GM23338 (cell line): ENCODE data around the gene TEKT3. TPM values are rescaled to one million over a fixed set of nuclear protein-coding genes. Genes with fewer than 3 reads are reported as not detected.

Experiments used
- ATAC-seq: fragments of 200-7000 bp; cut with Tn5 transposase; 3 replicates; pipeline ENCODE4 v1.9.1; 2020
- DNase-seq: peaks from one replicate; pipeline ENCODE4 v3.0.0-alpha.2; 2015; ENCODE audit warnings: low spot score
- H2AFZ ChIP-seq: fragments of 200-600 bp; sonication (generic); 2 replicates; pipeline ENCODE4 v1.8.0; 2016; ENCODE audit warnings: antibody characterized with exemption, mild to moderate bottlenecking, moderate library complexity
- H3F3A ChIP-seq: fragments of 200-600 bp; sonication (generic); replicated peaks from 2 replicates; pipeline ENCODE4 v1.8.0; 2017; ENCODE audit warnings: antibody characterized with exemption, mixed run types, low read depth
- H3K27ac ChIP-seq: fragments of 200-600 bp; sonication (generic); 2 replicates; pipeline ENCODE4 v1.6.1; 2016; ENCODE audit warnings: low read depth
- H3K27me3 ChIP-seq: fragments of 200-600 bp; sonication (generic); 2 replicates; pipeline ENCODE4 v1.8.0; 2016; ENCODE audit warnings: mild to moderate bottlenecking, mixed run types, moderate library complexity; ENCODE audit not compliant: insufficient read depth
- H3K36me3 ChIP-seq: fragments of 200-600 bp; sonication (generic); 2 replicates; pipeline ENCODE4 v1.8.0; 2016; ENCODE audit warnings: mild to moderate bottlenecking; ENCODE audit not compliant: insufficient read depth
- H3K4me1 ChIP-seq: fragments of 200-600 bp; sonication (generic); 2 replicates; pipeline ENCODE4 v1.8.0; 2016; ENCODE audit warnings: mild to moderate bottlenecking, moderate library complexity; ENCODE audit not compliant: insufficient read depth
- H3K4me2 ChIP-seq: fragments of 200-600 bp; sonication (generic); 2 replicates; pipeline ENCODE4 v1.7.1; 2017; ENCODE audit warnings: mixed run types
- H3K4me3 ChIP-seq: fragments of 200-600 bp; sonication (generic); 2 replicates; pipeline ENCODE4 v1.6.1; 2016; ENCODE audit warnings: mixed run types
- H3K79me2 ChIP-seq: fragments of 200-600 bp; sonication (generic); replicated peaks from 2 replicates; pipeline ENCODE4 v1.8.0; 2017; ENCODE audit warnings: mild to moderate bottlenecking; ENCODE audit not compliant: insufficient read depth
- H3K9me2 ChIP-seq: fragments of 200-600 bp; sonication (generic); 2 replicates; pipeline ENCODE4 v1.8.0; 2017; ENCODE audit not compliant: insufficient read depth
- H4K20me1 ChIP-seq: fragments of 200-600 bp; sonication (generic); replicated peaks from 2 replicates; pipeline ENCODE4 v1.8.0; 2017; ENCODE audit warnings: mild to moderate bottlenecking; ENCODE audit not compliant: insufficient read depth
- H3K27ac Mint-ChIP-seq: 2 replicates; pipeline ENCODE4 v1.8.0; 2020; ENCODE audit warnings: inconsistent platforms, mild to moderate bottlenecking, moderate library complexity, mixed read lengths
- H3K27me3 Mint-ChIP-seq: 3 replicates; pipeline ENCODE4 v1.8.0; 2022; ENCODE audit warnings: low read depth, mild to moderate bottlenecking, moderate library complexity, mixed read lengths, inconsistent platforms; ENCODE audit not compliant: insufficient read depth, poor library complexity
- H3K36me3 Mint-ChIP-seq: 3 replicates; pipeline ENCODE4 v1.8.0; 2021; ENCODE audit warnings: low read depth, mild to moderate bottlenecking, inconsistent platforms, moderate library complexity, mixed read lengths
- H3K4me1 Mint-ChIP-seq: 3 replicates; pipeline ENCODE4 v1.8.0; 2020; ENCODE audit warnings: mild to moderate bottlenecking, inconsistent platforms, mixed read lengths
- H3K4me3 Mint-ChIP-seq: 3 replicates; pipeline ENCODE4 v1.8.0; 2021; ENCODE audit warnings: moderate library complexity, mild to moderate bottlenecking, inconsistent platforms, mixed read lengths
- H3K9me3 Mint-ChIP-seq: 3 replicates; pipeline ENCODE4 v1.8.0; 2020; ENCODE audit warnings: moderate library complexity, mild to moderate bottlenecking, inconsistent platforms, mixed read lengths
- CREB1 ChIP-seq: fragments of 250-450 bp; sonication (Bioruptor Pico); IDR thresholded peaks from 2 replicates; pipeline ENCODE4 v1.5.0; 2020; ENCODE audit warnings: low read depth, mild to moderate bottlenecking, moderate library complexity
- EZH2 ChIP-seq: fragments of 200-600 bp; sonication (generic); IDR thresholded peaks from one replicate; pipeline ENCODE4 v1.8.0; 2017; ENCODE audit warnings: antibody characterized with exemption, mild to moderate bottlenecking, low read depth; ENCODE audit not compliant: unreplicated experiment
- EZH2phosphoT487 ChIP-seq: fragments of 200-600 bp; sonication (generic); IDR thresholded peaks from one replicate; pipeline ENCODE4 v1.8.1; 2018; ENCODE audit warnings: antibody characterized with exemption; ENCODE audit not compliant: unreplicated experiment
- JUNB ChIP-seq: IDR thresholded peaks from one replicate; pipeline ENCODE4 v1.6.1; 2016; ENCODE audit warnings: antibody characterized with exemption; ENCODE audit not compliant: unreplicated experiment
- NANOG ChIP-seq: IDR thresholded peaks from 2 replicates; pipeline ENCODE4 v1.6.1; 2016; ENCODE audit warnings: antibody characterized with exemption, borderline replicate concordance
- POLR2AphosphoS5 ChIP-seq: IDR thresholded peaks from 2 replicates; pipeline ENCODE4 v1.6.1; 2016; ENCODE audit warnings: antibody characterized with exemption, low read depth
- REST ChIP-seq: IDR thresholded peaks from one replicate; pipeline ENCODE4 v1.6.1; 2018; ENCODE audit warnings: antibody characterized with exemption; ENCODE audit not compliant: unreplicated experiment
- STAT1 ChIP-seq: IDR thresholded peaks from one replicate; pipeline ENCODE4 v1.6.1; 2016; ENCODE audit warnings: antibody characterized with exemption; ENCODE audit not compliant: unreplicated experiment
- ZNF114 ChIP-seq: fragments of 250-450 bp; sonication (Bioruptor Pico); IDR thresholded peaks from 2 replicates; pipeline ENCODE4 v1.5.0; 2020; ENCODE audit warnings: mild to moderate bottlenecking, moderate library complexity
- ZNF331 ChIP-seq: fragments of 250-450 bp; sonication (Bioruptor Pico); IDR thresholded peaks from 2 replicates; pipeline ENCODE4 v1.5.0; 2020; ENCODE audit warnings: low read depth, mild to moderate bottlenecking, moderate library complexity
- polyA plus RNA-seq: library from polyadenylated mRNA; unstranded; fragments of >200 nt; fragmentation: Nextera tagmentation; extraction: Ambion mirVana; gene quantifications from 2 replicates; pipeline ENCODE4 v1.2.1, GENCODE V29; 2016
- total RNA-seq: library from RNA; depleted of rRNA; stranded (reverse); fragments of >200 nt; shearing (Covaris generic); gene quantifications from 2 replicates; pipeline ENCODE4 v1.2.3, GENCODE V29; 2014
- TF ChIP-seq, protein P1 (sequence below): IDR thresholded peaks from 2 replicates; pipeline ENCODE4 v1.6.1; 2016; ENCODE audit warnings: antibody characterized with exemption
- TF ChIP-seq, protein P2 (sequence below), 2 experiments: fragments of 200-600 bp in 1 of 2; sonication (generic) in 1 of 2; conservative IDR thresholded peaks; 2 replicates each; pipeline versions ENCODE4 v1.5.1 to v1.6.1; 2016 to 2017; ENCODE audit warnings: antibody characterized with exemption in 2 of 2, low read depth in 2 of 2, mild to moderate bottlenecking in 2 of 2, moderate library complexity in 1 of 2

The TEKT3 gene
- total and polyA plus RNA-seq, 2 experiments from 2014 or later, result 1.6 to 2.0 TPM

DNA sequence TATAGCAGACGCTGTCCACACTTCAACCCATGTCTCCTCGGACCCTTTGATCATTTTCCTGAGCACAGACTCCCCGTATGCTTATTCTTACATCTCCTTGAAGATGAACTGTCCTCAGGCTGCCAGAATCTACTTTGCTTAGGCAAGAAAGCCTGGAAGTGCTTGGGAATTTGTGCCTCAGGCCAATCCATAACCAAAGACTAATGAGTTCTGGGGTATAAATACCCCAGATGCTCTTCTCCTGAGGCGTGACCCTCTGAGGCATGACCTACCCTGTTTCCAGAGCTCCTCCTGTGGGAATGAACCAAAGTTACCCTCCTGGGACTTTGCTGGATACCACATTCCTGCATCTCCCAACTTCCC is 10.1 kb upstream of the TEKT3 start:
- H3K27me3 ChIP-seq, result no peaks in the 10 kb centered on the region
- no peaks in the 10 kb centered on the region for H3K4me1 ChIP-seq
- peaks cover 18% of the 10 kb centered on the region for H3K9me3 Mint-ChIP-seq
- no peak for ATAC-seq
- no peaks in the 10 kb centered on the region for H3K36me3 ChIP-seq
- H3K4me1 Mint-ChIP-seq, result peaks cover 4% of the 10 kb centered on the region; the same call in 2 of the 3 replicates
- no peaks in the 10 kb centered on the region for H3K79me2 ChIP-seq
- H3K9me2 ChIP-seq, result peaks cover 10% of the 10 kb centered on the region; the same call in 1 of the 2 replicates
- no peak overlapping the region for H3K27ac Mint-ChIP-seq
- no peak overlapping the region for H3K27ac ChIP-seq
- H3K4me3 ChIP-seq, result no peak overlapping the region
- TF ChIP-seq POLR2AphosphoS5, result no peak
- no peak for TF ChIP-seq EZH2
- TF ChIP-seq, protein P1, sequence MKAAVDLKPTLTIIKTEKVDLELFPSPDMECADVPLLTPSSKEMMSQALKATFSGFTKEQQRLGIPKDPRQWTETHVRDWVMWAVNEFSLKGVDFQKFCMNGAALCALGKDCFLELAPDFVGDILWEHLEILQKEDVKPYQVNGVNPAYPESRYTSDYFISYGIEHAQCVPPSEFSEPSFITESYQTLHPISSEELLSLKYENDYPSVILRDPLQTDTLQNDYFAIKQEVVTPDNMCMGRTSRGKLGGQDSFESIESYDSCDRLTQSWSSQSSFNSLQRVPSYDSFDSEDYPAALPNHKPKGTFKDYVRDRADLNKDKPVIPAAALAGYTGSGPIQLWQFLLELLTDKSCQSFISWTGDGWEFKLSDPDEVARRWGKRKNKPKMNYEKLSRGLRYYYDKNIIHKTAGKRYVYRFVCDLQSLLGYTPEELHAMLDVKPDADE, result no peak
- TF ChIP-seq REST, result no peak
- TF ChIP-seq, protein P2, sequence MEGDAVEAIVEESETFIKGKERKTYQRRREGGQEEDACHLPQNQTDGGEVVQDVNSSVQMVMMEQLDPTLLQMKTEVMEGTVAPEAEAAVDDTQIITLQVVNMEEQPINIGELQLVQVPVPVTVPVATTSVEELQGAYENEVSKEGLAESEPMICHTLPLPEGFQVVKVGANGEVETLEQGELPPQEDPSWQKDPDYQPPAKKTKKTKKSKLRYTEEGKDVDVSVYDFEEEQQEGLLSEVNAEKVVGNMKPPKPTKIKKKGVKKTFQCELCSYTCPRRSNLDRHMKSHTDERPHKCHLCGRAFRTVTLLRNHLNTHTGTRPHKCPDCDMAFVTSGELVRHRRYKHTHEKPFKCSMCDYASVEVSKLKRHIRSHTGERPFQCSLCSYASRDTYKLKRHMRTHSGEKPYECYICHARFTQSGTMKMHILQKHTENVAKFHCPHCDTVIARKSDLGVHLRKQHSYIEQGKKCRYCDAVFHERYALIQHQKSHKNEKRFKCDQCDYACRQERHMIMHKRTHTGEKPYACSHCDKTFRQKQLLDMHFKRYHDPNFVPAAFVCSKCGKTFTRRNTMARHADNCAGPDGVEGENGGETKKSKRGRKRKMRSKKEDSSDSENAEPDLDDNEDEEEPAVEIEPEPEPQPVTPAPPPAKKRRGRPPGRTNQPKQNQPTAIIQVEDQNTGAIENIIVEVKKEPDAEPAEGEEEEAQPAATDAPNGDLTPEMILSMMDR (conservative IDR thresholded peaks at IDR 0.05; ENCODE audit: low read depth in 2 of 2), result no peak
- no peak for TF ChIP-seq JUNB
- TF ChIP-seq EZH2phosphoT487, result no peak
- no peak for TF ChIP-seq CREB1
- TF ChIP-seq NANOG, result no peak
- no peak for TF ChIP-seq STAT1
- no peak for TF ChIP-seq ZNF114 (CRISPR knock-in tag)
- no peak for TF ChIP-seq ZNF331 (CRISPR knock-in tag)
- H2AFZ ChIP-seq, result peak overlapping the region; percentile 20; the same call in 1 of the 2 replicates
- no peak overlapping the region for H3K4me2 ChIP-seq
- peaks cover 8% of the 10 kb centered on the region; the same call in 2 of the 3 replicates for H3K36me3 Mint-ChIP-seq
- no peaks in the 10 kb centered on the region for H4K20me1 ChIP-seq
- no peak overlapping the region for H3K4me3 Mint-ChIP-seq
- no peaks in the 10 kb centered on the region for H3F3A ChIP-seq
- DNase-seq, result no peak
- H3K27me3 Mint-ChIP-seq, result peaks cover 5% of the 10 kb centered on the region
